K562 (cell line): ENCODE data around the gene GREB1. TPM values are rescaled to one million over a fixed set of nuclear protein-coding genes. Genes with fewer than 3 reads are reported as not detected.

Experiments used
- ARID3A ChIP-seq: IDR thresholded peaks from 2 replicates; pipeline ENCODE4 v1.6.1; 2012; ENCODE audit warnings: low read depth, low read length, improper control_type of control experiment, borderline replicate concordance
- ETS2 ChIP-seq: IDR thresholded peaks from 2 replicates; pipeline ENCODE4 v1.6.1; 2016; ENCODE audit warnings: borderline replicate concordance, missing genetic modification characterization, mild to moderate bottlenecking, moderate library complexity, missing compliant biosample characterization; ENCODE audit not compliant: poor library complexity, severe bottlenecking
- ETV1 ChIP-seq: fragments of 450-650 bp; conservative IDR thresholded peaks from 2 replicates; pipeline ENCODE4 v1.6.1; 2016; ENCODE audit warnings: missing genetic modification characterization, control low read depth, low read depth, missing compliant biosample characterization
- FOXJ2 ChIP-seq: fragments of 200-800 bp; sonication (Bioruptor generic); IDR thresholded peaks from 2 replicates; pipeline ENCODE4 v1.6.1; 2016; ENCODE audit warnings: missing genetic modification characterization, missing compliant biosample characterization
- FOXK1 ChIP-seq: sonication (generic); formaldehyde crosslinking; IDR thresholded peaks from 2 replicates; pipeline ENCODE4 v1.8.0; 2022; ENCODE audit warnings: missing genetic modification reagents, mild to moderate bottlenecking, borderline replicate concordance
- GTF3C2 ChIP-seq: IDR thresholded peaks from 3 replicates; pipeline ENCODE4 v1.6.1; 2011; ENCODE audit warnings: borderline replicate concordance, mild to moderate bottlenecking, moderate library complexity; ENCODE audit not compliant: insufficient read length; ENCODE audit errors: extremely low read depth
- IRF2 ChIP-seq: sonication (generic); formaldehyde crosslinking; IDR thresholded peaks from 2 replicates; pipeline ENCODE4 v1.8.1; 2022; ENCODE audit warnings: mild to moderate bottlenecking, missing genetic modification reagents
- L3MBTL2 ChIP-seq: fragments of 450-650 bp; IDR thresholded peaks from 2 replicates; pipeline ENCODE4 v1.6.1; 2016; ENCODE audit warnings: mild to moderate bottlenecking, moderate library complexity
- MCM3 ChIP-seq: fragments of 450-650 bp; IDR thresholded peaks from 2 replicates; pipeline ENCODE4 v1.6.1; 2016
- MEF2A ChIP-seq: IDR thresholded peaks from 2 replicates; pipeline ENCODE4 v1.6.1; 2011; ENCODE audit warnings: low read depth, mild to moderate bottlenecking, low read length, moderate library complexity; ENCODE audit not compliant: control insufficient read depth
- MIER1 ChIP-seq: fragments of 450-650 bp; IDR thresholded peaks from 2 replicates; pipeline ENCODE4 v1.6.1; 2016; ENCODE audit warnings: antibody characterized with exemption, mild to moderate bottlenecking, low read depth
- NONO ChIP-seq, 2 experiments: fragments of 200-400 bp in 1 of 2; fragments of 450-650 bp in 1 of 2; formaldehyde crosslinking in 1 of 2; IDR thresholded peaks; 2 replicates each; pipeline ENCODE4 v1.6.1; 2017; ENCODE audit warnings: low read depth in 2 of 2, mild to moderate bottlenecking in 2 of 2, moderate library complexity in 2 of 2, low read length in 1 of 2
- NUFIP1 ChIP-seq: fragments of 450-650 bp; IDR thresholded peaks from 2 replicates; pipeline ENCODE4 v1.6.1; 2018; ENCODE audit not compliant: partially characterized antibody
- PHF20 ChIP-seq: fragments of 450-650 bp; IDR thresholded peaks from 2 replicates; pipeline ENCODE4 v1.6.1; 2018; ENCODE audit not compliant: partially characterized antibody
- PHF21A ChIP-seq: fragments of 450-650 bp; IDR thresholded peaks from 2 replicates; pipeline ENCODE4 v1.6.1; 2017; ENCODE audit warnings: low read depth, borderline replicate concordance
- XRCC3 ChIP-seq: fragments of 450-650 bp; IDR thresholded peaks from 2 replicates; pipeline ENCODE4 v1.6.1; 2017; ENCODE audit warnings: mild to moderate bottlenecking, moderate library complexity
- ZBTB8A ChIP-seq: fragments of 450-650 bp; IDR thresholded peaks from 2 replicates; pipeline ENCODE4 v1.6.1; 2018; ENCODE audit warnings: mild to moderate bottlenecking, moderate library complexity; ENCODE audit not compliant: partially characterized antibody
- ZFP30 ChIP-seq: fragments of 250-450 bp; sonication (Bioruptor Pico); IDR thresholded peaks from 2 replicates; pipeline ENCODE4 v1.8.0; 2022; ENCODE audit warnings: moderate library complexity, mild to moderate bottlenecking, inconsistent platforms, borderline replicate concordance
- ZNF12 ChIP-seq: sonication (generic); formaldehyde crosslinking; IDR thresholded peaks from 2 replicates; pipeline ENCODE4 v1.4.0; 2020; ENCODE audit warnings: mild to moderate bottlenecking, missing genetic modification reagents
- ZNF134 ChIP-seq: fragments of 250-450 bp; sonication (Bioruptor Pico); conservative IDR thresholded peaks from 2 replicates; pipeline ENCODE4 v1.4.0; 2020
- ZNF146 ChIP-seq: IDR thresholded peaks from one replicate; pipeline ENCODE4 v1.6.1; 2018; ENCODE audit warnings: missing compliant biosample characterization; ENCODE audit not compliant: unreplicated experiment
- ZNF707 ChIP-seq: fragments of 250-450 bp; sonication (Bioruptor Pico); conservative IDR thresholded peaks from 2 replicates; pipeline ENCODE4 v1.8.0; 2022; ENCODE audit warnings: inconsistent platforms, mild to moderate bottlenecking, moderate library complexity
- ZNF717 ChIP-seq: fragments of 250-450 bp; sonication (Bioruptor Pico); IDR thresholded peaks from 2 replicates; pipeline ENCODE4 v1.5.0; 2021
- polyA plus RNA-seq, 8 experiments: library from polyadenylated mRNA; depleted of rRNA in 4 of 8; stranded (reverse) in 5 of 8; unstranded in 3 of 8; fragments of >200 nt; fragmentation: Nextera tagmentation in 2 of 8; fragmentation: Illumina TruSeq in 1 of 8; extraction: Ambion mirVana in 2 of 8; extraction: Trizol in 1 of 8; gene quantifications; 2 replicates each; pipeline versions ENCODE4 v1.2.1 to v1.2.3, GENCODE V29; 2011 to 2014; ENCODE audit warnings: inconsistent platforms in 1 of 8, missing spikeins in 1 of 8
- total RNA-seq, 7 experiments: library from RNA; depleted of rRNA in 6 of 7; stranded (reverse); fragments of >200 nt in 6 of 7; fragmentation: Illumina TruSeq in 2 of 7; extraction: Trizol in 2 of 7; gene quantifications; 2 replicates each; pipeline versions ENCODE4 v1.2.1 to v1.2.3, GENCODE V29; 2011 to 2021; ENCODE audit warnings: low replicate concordance in 1 of 7
- TF ChIP-seq, protein P1 (sequence below): fragments of 450-650 bp; formaldehyde crosslinking; IDR thresholded peaks from 2 replicates; pipeline ENCODE4 v1.4.0; 2020; ENCODE audit warnings: mild to moderate bottlenecking, moderate library complexity

Gene GREB1
- total and polyA plus RNA-seq, 9 of the 15 experiments (the other 6 are each of a cell fraction or from before 2014, with no cell fraction given), result 0.04 to 0.86 (median 0.10) TPM; not detected in 1

GRCh38 chr2:11583840-11584524, 50.1 kb downstream of the GREB1 start (continued):
- TF ChIP-seq MIER1, result no peak
- no peak for TF ChIP-seq ETS2 (tag)
- TF ChIP-seq ZNF717 (CRISPR knock-in tag), result no peak
- TF ChIP-seq PHF21A, result peak; percentile 48; the same call in 1 of the 2 replicates
- no peak for TF ChIP-seq FOXJ2
- no peak for TF ChIP-seq ZNF707 (CRISPR knock-in tag)
- no peak for TF ChIP-seq ZNF146
- no peak for TF ChIP-seq ZBTB8A
- TF ChIP-seq IRF2 (CRISPR knock-in tag), result no peak
- no peak for TF ChIP-seq GTF3C2
- TF ChIP-seq PHF20, result no peak
- TF ChIP-seq MEF2A, result peak; percentile 57; the same call in 1 of the 2 replicates
- TF ChIP-seq ETV1 (tag), result no peak
- TF ChIP-seq L3MBTL2, result 0 out of 2 replicates have a peak, but pooled peaks have one; percentile 13
- peak in 1 of 2 experiments; percentile 23; a peak in 1 of 4 replicates for TF ChIP-seq NONO (IDR thresholded peaks at IDR 0.05; ENCODE audit: low read depth in 2 of 2, low read length in 1 of 2)
- TF ChIP-seq, protein P1, sequence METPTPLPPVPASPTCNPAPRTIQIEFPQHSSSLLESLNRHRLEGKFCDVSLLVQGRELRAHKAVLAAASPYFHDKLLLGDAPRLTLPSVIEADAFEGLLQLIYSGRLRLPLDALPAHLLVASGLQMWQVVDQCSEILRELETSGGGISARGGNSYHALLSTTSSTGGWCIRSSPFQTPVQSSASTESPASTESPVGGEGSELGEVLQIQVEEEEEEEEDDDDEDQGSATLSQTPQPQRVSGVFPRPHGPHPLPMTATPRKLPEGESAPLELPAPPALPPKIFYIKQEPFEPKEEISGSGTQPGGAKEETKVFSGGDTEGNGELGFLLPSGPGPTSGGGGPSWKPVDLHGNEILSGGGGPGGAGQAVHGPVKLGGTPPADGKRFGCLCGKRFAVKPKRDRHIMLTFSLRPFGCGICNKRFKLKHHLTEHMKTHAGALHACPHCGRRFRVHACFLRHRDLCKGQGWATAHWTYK (CRISPR knock-in tag), result no peak
- no peak for TF ChIP-seq FOXK1 (CRISPR knock-in tag)
- TF ChIP-seq ARID3A, result 0 out of 2 replicates have a peak, but pooled peaks have one; percentile 43
- TF ChIP-seq ZNF12 (CRISPR knock-in tag), result no peak
- TF ChIP-seq ZFP30 (CRISPR knock-in tag), result no peak
- TF ChIP-seq MCM3, result no peak
- TF ChIP-seq NUFIP1, result no peak
- TF ChIP-seq XRCC3, result no peak
- no peak for TF ChIP-seq ZNF134 (CRISPR knock-in tag)
